CD1c-positive myeloid dendritic cell (primary cell): ENCODE data around the gene HOXB8.
A peak's percentile ranks its signal among the peaks of the same experiment; 100 is the strongest.

ENCODE experiments used
- DNase-seq: peaks from one replicate; pipeline ENCODE4 v3.0.0-alpha.2; 2016; ENCODE audit errors: extremely low spot score

The HOXB8 gene

DNA sequence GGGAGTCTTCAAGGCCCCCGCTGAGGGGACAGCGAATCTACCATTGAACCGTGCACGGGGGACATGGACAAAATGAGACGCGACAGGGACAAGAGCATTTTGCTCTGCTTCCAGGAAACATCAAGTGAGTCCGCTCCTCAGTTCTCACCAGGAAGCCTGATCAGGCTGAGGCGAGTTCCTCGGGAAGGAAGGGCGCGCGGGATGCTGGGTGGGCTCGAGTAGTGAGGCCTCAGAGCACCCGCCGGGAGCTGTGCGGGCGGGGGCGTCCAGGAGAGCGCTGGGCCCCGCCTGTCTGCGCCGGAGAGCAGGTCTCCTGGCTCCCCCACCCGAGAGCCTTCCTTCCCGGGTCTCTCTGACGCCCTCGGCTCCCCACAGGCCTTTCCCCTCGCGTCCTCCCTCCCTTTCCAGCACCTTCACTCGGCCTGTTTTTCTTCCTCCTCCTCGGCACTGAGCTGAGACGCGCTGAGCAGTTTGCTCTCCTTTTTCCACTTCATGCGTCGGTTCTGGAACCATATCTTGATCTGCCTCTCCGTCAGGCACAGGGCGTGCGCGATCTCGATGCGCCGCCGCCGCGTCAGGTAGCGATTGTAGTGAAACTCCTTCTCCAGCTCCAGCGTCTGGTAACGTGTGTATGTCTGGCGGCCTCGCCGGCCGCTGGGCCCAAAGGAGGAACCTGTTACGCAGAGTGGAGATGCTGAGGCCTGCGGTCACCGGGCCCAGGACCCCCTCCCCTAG is 18.9 kb downstream of the HOXB8 start:
- peak; percentile 16 for DNase-seq

DNA sequence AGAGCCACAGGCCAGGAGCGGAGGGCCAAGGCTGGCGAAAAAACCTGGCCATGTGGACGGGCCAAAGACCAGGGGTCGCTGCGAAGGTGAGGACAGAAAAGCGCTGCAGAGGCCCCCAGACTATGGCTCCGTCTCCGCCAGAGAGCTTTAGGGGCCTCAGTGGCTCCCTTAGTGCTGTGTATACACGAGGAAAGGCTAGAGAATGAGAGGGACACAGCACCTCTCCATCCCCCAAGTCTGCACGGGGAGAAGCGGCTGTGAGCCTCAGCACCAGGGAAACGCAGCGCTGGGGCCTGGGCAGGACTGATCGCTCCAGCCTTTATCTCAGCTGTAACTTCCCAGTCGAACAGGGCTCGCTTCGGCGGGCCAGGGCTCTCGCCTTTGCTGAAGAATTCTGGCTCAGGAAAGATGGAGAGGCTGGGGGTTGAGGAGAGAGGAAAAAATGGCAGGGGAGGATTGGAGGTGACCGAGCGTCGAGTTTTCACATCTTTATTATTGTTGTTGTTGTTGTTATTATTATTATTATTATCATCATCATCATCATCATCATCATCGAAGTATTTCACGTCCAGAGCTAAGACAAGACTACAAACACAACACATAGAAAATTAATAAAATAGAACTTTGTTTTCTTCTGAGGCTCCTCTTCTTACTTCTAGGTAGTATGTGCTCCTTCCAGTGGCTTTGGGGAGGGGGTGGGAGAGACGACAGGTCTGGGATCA is 19.7 kb downstream of the HOXB8 start:
- no peak for DNase-seq

DNA sequence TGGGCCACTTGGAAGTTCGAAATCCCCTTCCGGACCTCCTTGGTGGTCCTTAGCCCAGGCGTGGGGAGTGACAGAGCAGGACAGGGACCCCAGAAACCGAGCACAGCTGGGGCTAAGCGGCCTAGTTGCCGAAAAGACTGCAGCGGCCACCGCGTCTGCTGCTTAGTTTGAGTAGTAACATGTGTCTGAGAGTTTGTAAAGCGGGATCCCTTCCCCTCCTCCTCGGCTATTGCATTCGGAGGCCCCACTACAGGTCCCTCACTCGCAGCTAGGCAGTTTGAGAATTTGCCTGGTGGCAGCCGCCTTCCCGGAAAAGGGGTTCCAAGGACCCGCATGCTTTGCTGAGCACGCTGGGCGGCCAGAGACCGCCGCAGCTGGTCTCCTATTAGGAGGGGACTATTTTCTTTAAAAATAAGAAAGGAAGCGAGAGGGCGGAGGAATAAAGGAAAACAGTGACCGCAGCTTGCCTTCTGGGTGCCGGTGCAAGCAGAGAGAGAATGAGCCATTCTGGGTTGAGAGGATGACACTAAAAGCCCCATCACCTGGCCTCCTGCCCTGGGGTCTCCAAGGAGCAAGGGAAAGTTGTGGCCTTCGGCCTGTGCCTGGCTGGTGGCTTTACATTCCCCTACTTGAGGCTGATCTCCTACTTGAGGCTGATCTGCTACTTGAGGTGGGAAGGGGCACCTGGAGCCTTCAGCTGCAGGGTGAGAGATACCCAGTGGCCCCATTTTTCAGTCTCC is 20.4 kb downstream of the HOXB8 start:
- DNase-seq = no peak

DNA sequence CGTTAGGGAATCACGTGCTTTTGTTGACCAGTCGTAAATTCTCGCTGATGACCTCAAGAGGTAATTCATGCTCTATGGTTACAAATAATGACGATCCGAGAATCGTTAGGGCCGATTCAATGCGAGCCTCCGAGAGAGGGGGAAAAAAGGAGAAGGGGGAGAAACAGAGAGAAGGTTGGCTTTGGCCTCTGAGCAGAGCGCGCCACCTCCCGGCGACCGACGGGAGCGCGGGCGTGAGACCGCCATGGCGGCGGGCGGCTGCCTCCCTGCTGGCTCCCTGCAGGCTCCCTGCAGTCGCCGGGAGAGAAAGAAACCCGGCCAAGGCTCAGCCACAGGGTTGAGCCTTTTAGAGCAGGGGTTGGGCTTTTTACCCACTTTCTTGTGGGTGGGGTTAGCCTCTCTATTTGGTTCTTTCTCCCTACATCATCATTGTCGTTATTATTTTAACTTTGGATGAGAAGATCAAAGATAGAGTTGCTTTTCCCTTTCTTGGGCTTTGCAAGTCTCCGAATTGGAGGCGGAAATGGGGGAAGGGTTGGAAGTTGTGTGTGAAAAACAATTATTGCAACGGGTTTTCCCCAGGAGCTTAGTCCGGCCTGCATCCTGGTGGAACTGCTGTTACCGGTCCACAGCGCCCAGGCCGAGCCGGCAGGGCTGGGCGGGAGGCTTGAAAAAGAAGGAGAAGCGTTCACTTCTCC is 21.1 kb downstream of the HOXB8 start:
- peak; percentile 81 for DNase-seq

DNA sequence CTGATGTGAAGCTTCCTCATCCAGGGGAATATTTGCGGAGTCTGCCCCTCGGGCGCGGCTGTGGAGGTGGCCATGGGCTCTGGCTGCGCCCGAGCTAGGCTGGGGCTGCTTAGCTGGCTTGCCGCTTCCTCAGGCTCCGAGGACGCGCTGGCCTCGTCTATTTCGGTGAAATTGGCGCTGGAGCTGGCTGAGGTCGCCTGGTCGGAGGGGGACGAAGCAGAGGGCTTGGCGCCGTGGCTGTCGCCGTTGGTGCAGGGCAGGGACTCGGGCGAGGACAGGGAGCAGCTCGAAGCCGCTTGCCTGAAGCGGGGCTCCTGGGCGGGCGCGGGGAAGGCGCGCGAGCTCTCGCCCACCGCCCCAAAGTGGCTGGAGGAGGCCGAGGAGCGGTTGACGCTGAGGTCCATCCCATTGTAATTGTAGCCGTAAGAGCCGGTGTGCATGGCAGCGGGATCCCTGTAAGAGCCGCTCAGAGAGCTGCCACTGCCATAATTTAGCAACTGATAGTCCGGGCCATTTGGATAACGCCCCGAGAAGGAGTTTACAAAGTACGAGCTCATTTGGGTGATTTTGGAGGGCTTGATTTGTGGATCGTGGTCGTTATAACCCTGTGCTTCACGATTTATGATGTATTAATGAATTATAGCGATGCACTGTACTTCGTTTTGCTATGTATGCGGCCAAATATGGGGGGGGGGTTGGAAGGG is 21.8 kb downstream of the HOXB8 start, which contains the start of gene HOXB5:
Gene HOXB5 (minus strand): TSS at position 654 of the 704 bp plus-strand sequence. CDS start 97 bp downstream, at position 557.
- peak; percentile 4 for DNase-seq

DNA sequence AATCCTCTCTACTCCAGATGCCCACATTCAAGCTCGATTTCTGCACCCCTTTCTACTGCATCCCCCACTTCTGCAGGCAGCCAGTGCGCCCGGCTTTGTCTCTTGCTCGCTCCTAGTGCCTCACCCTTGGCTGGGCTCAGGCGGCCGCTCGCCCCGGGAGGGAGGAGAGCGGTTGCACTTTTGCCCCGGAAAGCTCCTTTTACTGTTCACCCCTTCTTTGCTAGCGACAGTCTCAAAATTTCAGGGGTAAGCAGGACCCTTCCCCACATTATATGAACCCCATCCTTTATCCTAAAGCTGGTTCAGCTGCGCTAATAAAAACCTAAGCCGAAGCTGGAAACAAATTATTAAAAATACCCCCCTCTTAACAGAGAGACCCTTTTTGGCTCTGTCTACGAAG is 22.5 kb downstream of the HOXB8 start:
- DNase-seq = no peak

DNA sequence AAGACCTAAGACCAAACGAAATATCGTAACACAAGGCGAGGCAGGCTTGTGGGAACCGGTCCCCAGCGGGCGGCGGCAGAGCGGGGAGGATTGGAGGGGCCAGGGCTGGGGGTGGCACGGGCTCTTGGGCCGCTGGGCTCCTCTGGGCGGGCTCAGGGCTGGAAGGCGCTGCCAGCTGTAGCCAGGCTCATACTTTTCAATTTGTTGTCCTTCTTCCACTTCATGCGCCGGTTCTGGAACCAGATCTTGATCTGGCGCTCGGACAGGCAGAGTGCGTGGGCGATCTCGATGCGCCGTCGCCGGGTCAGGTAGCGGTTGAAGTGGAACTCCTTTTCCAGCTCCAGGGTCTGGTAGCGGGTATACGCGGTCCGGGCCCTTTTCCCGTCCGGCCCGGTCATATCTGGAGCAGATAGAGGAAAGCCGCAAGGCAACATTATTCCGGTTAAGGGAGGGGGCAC is 23.0 kb downstream of the HOXB8 start:
- no peak for DNase-seq

DNA sequence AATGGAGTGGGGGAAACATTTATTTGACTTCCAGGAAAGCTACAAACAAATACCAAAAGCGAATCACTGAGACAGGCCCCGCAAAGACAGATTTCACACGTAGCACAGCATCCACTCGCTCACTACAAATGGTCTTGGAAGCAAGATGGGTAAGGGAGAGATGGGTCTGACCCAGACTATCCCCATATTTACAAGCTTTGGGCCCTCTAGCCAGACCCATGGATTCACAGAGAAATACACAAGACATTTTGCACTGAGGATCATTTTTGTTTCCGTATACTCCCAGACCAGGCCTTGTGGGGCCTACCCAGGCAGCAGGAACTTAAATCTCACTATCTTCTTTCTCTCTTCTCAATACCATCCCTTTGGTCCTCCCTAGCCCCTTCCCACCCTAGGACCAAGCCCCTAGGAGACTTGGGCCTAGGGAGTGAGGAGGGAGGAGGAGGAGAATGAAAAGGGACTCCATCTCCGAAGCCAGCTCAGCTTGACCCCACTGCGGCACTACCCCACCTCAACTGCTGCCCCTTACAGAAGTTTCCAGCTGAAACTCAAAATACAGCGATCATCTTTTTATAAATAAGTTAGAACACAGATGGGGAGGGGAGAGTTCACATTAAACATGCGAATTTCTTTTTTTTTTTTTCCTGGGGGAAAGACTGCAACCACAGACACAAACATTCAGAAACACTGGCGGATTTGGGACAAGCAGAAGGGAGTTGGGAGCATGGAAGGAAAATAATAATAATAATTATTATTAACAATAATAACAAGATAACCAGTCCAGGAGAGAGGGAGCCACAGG is 23.6 kb downstream of the HOXB8 start:
- DNase-seq = no peak

DNA sequence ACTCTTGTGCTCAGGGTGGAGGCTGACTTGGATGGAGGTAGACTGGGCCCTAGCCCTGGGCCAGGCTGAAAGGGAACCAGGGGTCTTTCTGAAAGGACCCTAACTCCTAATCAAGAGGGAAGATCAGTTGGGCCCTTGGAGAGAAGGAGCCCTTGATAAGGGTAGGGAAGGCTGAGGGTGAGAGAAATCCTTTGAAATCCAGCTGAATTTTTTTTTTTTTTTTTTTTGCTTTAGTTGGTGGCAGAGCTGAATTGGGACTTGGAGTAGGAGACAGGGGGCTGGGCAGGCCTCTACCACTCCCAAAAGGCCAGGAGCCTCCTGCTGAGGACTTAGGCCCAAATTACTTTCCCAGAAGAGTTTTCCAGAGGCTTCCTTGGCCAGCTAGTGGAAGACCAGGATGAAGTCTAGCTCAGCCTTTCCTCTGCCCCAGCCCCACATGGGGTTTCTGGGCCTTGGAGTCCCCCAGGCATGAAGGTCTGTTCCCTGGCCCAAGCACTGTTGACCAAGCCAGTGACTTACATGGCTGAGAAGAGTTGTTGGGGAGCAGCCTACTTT is 24.4 kb downstream of the HOXB8 start:
- DNase-seq = no peak

DNA sequence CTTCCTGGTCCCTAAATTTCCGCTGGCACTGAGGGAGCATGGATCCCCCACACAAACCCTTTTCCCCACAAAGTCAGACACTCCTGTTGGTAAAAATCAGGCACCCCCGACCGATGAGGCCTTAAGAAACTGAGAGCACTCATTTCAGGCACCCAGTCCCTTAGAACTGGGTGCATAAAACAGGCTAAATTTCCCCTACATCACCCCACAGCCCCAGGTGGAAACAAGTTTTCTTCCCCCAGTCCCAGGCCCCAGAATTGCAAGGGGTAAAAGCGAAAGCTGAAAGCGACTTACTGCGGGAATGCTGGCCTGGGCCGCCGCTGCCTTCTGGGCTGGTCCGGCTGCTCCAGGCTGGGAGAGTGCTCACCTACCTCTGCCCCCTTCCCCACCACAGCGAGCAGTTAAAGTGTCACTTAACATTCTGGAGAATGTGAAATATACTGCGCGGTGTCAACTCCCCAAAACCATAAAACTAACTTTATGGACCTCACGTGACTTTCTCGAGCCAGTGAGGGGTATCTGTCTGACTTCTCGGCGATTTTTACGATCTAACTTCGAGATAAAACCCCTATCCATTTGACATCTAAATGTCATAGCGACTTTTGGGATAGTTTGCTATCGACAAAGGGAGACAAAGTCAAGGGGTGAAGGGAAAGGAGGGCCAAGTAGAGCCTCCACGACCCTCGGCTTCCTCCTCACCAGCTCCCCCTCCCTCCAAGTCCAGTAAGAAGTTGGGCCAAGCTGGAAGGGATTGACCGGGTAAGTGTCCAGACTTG is 25.1 kb downstream of the HOXB8 start, which contains the start of gene HOXB3:
Gene HOXB3 (minus strand): TSS at position 411 of the 776 bp plus-strand sequence. CDS start 37,767 bp downstream, outside the sequence.
- DNase-seq = no peak

DNA sequence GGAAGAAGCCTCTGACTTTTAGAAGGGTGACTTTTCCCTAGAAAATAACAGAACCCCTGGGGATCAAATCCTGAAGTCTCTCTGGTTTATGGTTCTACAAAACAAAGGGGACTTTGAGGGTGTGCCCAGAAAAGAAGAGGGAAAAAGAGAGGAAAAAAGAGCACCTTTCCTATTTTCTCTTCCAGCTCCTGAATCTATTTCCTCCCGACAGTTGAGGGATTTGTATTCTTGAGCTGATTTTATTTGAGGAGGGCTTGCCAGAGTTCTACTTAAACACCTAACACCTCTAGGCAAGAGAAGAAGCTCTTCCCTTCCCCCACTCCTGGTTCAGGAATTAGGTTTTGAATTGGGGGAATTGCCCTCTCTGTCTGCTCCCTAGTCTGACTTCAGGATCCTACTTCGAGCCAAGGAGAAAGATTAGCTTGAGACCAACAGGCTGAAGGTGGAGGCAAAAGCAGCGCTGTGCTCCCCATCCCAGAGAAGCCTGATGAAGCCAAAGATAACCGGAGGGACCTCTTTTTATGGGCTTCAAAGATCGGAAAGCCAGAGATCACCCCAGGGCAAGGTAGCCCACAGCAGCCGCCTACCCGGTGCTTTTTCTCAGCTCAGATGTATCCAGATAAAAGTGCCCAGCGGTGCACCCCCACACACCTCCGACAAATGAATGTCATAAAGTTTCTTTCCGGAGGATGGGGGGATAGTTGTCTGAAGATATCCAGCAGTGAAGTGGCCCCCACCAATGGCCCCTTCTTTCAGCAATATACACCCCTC is 25.8 kb downstream of the HOXB8 start:
- no peak for DNase-seq

DNA sequence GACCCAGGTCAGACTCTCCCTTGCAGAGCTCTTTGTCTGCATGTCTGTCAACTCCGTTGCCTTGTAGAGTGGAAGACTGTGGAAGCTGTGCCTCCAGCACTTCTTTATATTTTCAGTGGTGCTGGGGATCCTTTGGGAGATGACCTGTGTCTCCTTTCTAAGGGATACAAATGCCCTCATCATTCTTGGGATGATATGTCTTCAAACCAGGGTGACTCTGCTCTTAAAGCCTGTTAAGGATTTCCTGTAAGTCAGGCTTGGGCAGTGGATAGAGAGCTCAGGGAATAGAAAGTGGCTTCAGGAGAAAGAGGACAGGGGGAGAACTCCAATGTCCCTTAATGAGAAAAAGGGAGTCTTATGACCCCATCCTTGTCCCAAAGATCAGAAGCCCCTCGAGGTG is 26.6 kb downstream of the HOXB8 start:
- DNase-seq = no peak

DNA sequence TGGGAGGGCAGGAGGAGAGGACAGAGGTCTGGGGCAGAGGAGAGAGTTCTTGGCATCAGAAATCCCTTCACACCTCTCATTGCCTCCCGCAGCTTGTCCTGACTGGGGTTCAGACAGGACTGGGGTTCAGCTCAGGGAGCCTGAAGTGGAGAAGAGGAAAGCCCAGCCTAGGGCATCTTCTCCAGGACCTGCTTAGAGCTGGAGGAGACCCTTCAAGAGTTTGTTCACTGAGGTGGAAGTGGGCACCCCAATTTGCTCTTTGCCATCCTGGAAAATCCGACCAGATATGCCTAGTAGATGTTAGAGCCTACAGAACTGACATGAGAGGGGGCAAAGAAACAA is 27.0 kb downstream of the HOXB8 start:
- DNase-seq = no peak

DNA sequence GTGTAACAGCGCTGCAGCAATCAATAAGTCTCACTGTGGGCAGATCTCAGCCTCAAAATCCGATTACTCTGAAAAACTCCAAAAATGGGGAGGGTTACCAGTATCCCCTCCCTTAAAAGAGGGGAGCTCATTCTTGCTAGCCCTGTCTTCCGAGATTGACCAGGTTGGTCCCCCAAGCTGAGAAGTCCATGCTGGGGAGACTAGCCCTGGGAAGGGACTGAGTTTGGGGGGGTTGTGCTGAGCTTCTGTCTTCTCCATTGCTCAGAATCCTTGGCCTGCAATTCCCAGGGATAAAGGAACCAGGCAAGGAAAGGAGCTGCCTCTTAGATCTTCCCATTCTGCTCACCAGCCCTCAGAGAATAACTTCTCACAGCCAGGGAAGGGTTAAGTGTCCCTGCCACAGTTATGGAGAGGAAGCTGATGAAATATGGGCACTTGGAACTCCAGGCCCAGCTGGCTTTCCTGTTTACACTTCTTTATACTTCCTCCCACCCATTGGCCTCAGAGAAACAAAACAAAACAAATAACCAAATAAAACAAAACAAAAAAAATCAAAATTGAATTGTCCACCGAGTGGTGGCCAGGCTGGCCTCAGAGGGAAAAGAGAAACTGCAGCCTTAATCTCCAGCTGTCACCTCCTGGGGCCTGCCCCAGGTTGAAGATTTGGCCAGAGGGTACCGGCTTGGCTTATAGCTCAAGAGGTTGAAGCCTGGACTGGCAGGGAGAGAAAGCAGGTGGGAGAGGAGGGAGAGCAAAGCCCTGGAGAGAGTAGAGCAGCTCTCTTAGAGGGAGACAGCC is 27.6 kb downstream of the HOXB8 start:
- DNase-seq = no peak

DNA sequence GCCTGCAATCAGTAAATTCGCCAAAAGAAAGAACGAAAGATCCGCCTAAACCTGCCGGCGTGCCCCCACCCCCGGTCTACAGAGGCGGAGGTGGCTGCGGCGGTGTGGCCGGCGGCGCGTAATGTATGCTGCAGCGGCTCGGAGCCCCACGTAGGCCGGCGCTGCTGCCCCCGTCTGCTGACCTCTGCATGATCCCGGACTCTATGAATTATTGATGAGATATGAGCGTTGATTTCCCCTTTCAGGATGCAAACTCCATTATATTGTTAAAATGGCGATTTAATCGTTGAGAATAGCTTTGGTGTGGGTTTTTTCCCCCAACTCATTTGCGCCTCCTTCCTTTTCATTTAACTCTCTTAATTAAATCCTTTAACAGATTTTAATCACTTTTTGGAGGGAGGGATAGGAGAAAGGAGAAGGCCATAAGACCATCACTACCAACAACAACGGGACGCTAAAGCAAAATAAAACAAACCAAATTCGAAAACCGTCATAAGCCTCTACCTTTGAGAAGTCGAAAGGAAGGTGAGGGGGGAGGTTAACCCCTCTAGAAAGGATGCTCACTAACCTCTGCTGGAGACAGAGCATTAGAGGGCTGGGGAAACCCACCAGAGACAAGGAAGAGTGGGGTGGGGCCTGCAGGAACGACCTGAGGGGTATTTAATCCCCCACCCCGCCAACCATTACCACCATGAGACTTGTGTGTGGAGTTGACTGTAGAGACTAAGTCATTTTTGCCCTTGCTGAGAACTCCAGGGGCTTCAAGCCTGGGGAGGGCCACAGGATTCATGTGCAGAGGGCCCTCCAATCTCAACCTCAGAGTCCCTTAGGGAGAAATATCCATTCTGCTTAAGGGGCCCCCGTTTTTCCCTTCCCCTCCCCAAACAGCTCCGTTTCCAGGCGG is 28.5 kb downstream of the HOXB8 start:
- no peak for DNase-seq

DNA sequence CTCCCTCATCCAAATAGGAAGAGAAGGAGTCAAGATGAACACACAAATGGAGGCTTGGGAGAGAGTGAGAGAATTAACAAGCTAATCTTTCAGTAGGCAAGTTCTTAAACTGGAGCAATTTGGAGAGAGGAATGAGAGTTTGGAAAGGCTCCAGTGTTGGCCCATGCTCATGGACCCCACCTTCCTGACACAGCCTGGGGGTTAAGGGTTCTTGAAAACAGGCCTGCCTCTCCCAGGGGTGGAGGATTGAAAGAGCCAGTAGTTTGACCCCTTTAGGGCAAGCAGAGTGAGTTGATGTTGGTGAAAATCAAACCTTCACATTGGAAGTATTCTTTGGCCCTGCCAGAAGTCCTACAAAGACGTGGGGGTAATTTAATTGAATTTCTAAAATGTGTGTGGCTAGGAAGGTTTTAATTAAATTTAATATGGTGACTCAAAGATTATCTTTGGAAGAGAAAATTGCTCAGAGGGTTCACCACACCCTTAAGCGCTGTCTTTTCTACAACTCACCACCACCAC is 30.8 kb downstream of the HOXB8 start:
- DNase-seq = no peak
